ENCODE results near the gene PRR14L.
"Not testable (repeated sequence)": the region's sequence is repeated elsewhere in the genome, so short reads cannot be mapped to it uniquely, and the experiment has no call there.

PRR14L gene

DNA sequence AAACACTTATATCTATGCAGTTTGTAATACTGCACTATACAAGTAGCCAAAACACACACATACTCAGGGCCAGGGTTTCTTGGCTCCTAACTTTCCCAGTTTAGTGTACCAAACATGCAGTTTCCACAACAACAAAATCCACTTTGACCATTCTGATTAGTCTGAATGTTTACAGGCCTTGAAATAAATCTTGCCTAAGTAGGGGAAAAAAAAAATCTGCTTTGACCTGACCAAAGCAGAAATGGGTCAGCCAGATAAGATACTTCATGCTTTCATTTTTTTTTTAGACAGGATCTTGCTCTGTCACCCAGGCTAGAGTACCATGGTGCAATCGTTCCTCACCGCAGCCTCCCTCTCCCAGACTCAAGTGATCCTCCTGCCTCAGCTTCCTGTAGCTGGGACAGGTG, 10.1 kb downstream of the PRR14L start:
- no peak for DNase-seq

DNA sequence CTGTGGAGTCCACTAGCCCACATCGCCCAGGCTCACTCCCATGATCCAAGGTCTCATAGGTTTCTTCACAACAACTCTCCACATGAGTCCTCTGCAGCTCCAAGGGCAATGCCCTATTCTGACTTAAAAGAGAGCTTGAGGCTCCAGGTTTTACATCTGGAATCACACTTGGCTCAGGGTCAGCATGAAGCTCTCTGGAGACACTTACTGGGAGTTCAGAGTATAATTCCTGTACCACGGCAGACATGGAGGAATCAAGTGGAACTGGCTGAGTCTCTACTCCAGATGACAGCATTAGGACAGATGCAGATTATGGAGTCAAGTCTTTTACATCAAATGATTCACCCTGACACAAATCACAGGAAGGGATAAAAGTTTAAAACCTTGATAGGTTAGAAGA, 11.4 kb downstream of the PRR14L start:
- no peak for DNase-seq

DNA sequence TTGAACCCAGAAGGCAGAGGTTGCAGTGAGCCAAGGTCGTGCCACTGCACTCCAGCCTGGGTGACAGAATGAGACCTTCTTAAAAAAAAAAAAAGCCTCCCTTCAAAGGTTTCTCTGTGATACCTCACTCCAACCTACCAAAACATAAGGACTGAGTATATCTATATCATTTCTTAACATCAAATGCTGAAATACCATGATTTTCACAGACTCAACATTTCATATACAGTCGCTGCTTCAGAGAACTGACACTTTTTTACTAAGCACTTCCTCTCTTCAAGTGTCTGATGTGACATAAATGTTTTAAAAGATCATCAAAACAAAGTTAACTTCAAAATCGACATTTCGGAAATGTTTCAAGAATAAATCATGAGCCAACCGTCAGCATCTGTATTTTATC, 12.0 kb downstream of the PRR14L start:
- DNase-seq = no peak

DNA sequence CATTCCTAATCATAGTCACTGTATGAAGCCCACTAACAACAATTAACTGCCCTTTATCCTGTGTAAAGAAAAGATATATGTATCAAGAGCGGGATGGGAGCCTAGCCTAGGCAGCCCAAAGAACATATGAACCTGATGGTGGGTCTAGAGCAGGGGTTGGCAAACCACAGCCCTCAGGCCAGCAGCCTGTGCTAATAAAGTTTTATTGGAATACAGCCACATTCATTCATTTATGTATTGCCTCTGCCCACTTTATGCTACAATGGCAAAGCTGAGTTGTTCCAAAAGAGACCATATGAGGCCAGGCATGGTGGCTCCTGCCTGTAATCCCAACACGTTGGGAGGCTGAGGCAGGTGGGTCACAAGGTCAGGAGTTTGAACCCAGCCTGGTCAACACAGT, 13.5 kb downstream of the PRR14L start:
- DNase-seq = no peak

DNA sequence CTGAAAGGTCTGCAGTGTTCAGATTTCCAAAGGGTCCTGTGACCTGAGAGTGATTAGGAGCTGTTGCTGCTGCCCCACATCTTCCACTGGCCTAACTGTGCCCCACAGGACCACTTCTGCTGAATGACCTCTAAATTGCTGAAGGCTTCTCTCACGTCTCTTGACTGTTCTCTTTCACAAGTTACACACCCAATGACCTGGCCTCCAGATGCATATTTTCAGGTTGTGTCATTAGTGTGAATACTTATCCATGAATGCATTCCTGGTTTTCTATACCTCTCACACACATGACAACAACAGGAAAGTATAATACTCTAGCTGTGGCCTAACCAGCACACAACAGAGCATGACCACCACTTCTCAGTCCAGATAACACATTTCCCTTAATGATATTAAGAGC, 15.4 kb downstream of the PRR14L start:
- DNase-seq = no peak

DNA sequence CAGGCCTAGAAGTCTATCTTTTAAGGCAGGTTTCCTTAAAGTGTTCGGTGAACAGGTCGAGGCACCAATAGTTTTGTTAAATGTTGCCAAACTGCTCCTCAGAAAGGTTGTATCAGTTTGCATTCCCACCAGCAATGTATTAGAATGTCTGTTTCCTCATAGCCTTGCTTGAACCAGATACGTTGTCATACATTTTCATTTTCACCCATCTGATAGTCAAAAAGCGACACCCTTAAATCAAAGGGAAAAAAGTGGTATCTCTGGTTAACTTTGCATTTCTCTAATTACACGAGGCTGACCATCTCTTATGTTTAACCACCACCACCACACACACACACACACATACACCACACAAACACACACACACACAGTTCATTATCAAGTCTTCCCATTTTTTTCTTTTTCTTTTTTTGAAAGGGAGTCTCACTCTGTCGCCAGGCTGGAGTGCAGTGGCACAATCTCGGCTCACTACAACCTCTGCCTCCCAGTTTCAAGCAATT, 16.3 kb downstream of the PRR14L start:
- DNase-seq = no peak

DNA sequence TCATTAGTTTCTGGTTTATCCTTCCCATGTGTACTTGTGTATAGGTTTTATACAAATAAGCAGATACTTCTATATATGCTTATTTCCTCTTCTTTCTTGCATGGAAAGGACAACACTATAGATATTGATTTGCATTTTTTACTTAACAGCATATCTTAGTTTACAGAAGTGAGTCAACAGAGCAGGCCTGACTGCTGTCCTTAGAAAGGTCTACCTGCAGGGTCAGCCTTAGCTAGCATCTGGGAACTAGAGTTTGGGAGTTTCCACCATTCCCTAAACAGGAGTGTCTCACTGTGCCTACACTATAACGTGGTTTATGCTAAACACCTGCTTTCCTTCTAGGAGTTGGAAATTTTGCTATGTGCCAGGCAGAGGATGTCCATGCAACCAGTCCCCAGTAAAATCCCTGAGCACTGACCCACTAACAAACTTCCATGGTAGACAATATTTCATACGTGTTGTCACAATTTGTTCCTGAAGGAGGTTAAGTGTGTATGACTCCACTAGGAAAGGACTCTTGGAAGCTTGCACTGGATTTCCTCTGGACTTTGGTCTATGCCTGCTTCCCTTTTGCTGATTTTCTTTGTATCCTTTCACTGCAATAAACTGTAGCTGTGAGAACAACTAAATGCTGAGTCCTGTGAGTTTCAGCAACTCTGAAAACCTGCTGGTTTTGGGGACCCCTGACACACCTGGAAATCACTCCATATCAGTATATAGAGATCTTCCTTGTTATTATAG, 17.7 kb downstream of the PRR14L start:
- DNase-seq = no peak

DNA sequence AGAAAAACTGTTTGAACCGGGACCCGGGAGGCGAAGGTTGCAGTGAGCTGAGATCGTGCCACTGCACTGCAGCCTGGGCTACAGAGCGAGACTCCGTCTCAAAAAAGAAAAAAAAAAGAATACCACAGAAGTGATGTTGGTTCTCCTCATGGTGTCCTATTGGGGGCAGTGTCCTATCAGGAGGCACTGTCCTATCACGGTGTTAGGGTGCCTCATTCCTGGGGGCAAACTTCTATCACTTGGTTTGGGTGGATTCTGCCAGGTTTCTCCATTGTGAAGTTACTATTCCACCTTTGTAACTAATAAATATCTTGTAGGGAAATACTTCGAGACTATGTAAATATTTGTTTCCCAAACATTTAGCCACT, 19.6 kb downstream of the PRR14L start:
- DNase-seq = no peak

DNA sequence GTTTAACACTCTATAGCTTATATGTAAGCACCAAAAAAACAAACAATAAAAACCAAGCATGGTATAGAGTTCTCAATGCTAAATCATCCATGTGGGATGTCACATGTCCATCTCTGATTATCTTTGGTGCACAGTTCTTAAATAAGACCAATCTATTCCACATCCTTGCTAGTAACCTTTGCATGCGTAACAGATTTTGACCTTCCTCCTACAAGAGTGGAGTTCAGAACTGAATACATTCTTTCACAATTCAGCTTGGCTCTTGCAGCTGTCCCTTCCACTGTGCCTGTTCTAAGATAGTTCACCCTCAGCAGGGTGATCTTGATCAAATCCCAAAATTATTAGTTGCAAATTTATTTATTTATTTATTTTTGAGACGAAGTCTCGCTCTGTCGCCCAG, 21.1 kb downstream of the PRR14L start:
- DNase-seq = no peak

DNA sequence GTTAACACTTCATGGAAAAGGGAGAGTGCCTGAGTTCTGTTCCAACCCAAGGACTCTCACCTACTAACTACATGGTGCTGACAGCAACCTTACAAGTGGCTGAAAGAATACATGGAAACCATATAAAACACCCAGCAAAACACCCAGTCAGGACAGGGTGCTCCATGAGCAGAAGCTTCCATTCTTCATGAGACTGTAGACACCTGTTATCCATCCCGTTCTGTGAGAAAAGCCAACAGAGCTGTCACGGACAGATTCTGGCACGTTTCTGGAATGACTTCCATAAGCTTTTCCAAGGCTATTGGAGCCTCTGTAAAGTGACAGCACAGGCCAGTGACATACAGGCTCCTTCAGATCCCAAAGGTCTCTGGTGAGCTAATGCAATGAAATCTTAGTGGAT, 23.2 kb downstream of the PRR14L start:
- DNase-seq = no peak

DNA sequence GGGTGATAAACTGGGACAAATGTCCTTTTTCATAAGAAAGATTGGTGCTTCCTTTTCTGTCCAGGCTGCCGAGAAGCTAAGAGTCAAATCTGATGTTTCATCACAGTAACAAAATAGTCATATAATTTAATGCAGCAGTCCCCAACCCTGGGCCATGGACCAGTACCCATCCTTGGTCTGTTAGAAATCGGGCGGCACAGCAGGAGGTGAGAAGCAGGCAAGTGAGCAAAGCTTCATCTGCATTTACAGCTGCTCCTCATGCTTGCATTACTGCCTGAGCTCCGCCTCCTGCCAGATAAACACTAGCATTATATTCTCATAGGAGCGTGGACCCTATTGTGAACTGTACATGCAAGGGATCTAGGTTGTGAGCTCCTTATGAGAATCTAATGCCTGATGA, 26.2 kb downstream of the PRR14L start:
- no peak for DNase-seq

DNA sequence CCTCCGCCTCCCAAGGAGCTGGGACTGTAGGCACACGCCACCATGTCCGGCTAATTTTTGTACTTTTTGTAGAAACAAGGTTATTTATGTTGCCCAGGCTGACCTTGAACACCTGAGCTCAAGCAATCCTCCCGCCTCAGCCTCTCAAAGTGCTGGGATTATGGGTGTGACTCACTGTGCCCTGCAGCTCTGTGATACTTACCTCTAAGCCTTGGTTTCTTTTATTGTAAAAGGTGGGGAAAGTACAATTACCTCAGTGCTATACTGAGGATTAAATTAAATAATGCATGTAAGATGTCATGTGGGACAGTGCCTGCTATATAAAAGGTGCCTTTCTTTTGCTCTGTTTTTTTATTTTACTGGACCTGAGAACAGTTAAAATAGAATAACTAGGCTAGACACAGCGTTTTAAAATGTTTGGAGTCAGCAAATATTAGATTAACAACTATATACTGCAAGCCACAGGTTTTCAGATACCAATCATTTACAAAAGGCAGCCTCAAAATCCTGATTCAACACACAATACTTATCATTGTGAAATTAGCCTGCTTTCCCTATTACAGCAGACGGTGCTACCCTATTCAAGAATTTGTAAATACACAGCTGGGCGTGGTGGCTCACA, 30.0 kb downstream of the PRR14L start:
- DNase-seq = no peak

DNA sequence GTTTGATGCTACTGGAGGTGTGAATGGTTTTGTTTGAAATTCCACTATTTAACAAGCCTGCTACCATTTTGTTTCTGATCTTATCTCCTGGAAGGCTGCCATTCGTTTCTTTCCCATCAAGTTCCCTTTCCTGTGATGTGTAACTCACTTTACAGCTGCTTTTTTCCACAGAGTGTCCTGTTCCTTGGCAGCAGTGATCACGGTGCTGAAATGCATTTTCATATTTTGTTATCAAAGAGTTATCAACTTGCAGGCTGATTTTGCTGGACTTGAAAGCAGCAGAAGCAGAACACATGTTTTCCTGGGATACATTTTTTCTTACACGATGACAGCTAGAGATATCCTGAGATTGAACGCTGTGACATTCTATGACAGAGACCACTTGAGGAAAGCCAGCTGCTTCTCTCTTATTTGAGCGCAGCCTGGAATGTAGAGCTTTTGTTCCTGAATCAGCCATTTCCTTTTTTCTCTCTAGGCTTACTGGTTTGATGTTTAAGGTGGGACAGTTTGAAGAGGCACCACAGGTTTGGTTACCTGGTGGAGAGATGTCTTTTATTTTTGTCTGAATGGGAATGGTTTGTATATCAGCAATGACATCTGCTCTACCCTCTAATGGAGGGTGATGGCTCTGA, 34.7 kb downstream of the PRR14L start:
- DNase-seq = no peak

DNA sequence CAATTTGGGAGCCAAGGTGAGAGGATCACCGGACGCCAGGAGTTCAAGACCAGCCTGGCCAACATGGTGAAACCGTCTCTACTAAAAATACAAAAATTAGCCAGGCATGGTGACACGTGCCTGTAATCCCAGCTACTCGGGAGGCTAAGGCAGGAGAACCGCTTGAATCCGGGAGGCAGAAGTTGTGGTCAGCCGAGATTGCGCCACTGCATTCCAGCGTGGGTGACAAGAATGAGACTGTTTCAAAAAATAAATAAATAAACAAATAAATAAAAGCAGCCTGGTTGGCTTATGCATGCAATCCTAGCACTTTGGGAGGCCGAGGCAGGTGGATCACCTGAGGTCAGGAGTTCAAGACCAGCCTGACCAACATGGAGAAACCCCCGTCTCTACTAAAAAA, 38.7 kb downstream of the PRR14L start:
- not testable (repeated sequence) for DNase-seq

DNA sequence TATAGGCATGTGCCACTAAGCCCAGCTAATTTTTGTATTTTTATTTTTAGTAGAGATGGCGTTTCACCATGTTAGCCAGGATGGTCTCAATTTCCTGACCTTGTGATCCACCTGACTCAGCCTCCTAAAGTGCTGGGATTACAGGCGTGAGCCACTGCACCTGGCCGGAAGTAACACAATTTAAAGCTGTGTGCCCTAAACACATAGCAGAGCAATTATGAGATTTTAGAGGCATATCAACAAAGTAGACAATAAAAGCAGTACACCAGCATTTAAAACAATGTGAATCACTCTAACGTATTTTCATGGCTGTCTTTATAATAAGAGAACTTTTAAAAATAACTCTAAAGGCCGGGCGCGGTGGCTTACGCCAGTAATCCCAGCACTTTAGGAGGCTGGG, 42.4 kb downstream of the PRR14L start:
- no peak for DNase-seq

DNA sequence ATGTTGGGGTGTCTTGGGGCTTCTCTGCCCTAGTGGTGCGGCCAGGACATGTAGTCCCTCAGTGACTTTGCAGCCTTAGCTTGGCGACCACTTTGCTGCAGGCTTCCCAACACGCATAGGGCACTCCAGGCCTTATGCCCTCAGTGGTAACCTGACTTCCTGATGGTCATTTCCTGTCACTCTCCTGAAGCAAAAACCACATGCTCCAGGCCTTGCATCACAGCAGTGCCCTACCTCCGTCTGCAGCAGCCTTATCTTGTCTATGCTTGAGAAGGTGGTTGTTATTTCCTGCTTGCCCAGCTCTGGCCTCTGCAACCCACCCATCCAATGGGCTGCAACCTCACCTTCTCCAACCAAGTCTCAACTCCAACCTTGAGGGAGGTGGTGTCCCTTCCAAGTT, 54.5 kb downstream of the PRR14L start:
- no peak for DNase-seq

DNA sequence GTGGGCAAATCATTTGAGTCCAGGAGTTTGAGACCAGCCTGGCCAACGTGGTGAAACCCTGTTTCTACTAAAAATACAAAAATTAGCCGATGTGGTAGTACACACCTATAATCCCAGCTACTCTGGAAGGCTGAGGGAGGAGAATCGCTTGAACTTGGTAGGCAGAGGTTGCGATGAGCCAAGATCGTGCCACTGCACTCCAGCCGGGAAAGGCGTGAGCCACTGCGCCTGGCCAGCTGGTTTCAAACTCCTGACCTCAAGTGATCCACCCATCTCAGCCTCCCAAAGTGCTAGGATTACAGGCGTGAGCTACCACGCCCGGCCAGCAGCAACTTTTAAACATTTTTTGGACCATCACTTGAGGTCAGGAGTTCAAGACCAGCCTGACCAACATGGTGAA, 55.9 kb downstream of the PRR14L start:
- DNase-seq = not testable (repeated sequence)

DNA sequence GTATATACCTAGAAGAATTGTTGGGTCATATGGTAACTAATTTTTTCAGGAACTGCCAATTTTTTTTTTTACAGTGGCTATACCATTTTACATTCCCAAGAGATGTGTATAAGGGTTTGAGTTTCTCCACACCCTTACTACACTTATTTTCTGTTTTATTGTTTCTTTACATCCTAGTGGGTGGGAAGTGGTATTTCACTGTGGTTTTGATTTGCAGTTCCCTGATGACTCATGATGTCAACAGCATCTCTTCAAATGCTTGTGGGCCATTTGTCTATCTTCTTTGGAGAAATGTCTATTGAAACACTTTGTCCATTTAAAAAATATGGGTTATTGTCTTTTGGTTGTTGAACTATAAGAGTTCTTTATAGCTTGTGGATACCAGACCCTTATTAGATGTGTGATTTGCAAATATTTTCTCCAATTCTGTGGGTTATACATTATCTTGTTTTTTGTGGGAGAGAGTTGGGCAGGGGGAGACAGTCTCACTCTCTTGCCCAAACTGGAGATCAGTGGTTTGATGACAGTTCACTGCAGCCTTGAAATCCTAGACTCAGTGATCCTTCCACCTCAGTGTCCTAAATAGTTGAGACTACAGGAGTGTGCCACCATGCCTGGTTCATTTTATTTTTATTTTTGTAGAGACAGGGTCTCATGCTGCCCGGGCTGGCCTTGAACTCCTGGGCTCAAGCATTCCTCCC, 57.6 kb downstream of the PRR14L start:
- no peak for DNase-seq

DNA sequence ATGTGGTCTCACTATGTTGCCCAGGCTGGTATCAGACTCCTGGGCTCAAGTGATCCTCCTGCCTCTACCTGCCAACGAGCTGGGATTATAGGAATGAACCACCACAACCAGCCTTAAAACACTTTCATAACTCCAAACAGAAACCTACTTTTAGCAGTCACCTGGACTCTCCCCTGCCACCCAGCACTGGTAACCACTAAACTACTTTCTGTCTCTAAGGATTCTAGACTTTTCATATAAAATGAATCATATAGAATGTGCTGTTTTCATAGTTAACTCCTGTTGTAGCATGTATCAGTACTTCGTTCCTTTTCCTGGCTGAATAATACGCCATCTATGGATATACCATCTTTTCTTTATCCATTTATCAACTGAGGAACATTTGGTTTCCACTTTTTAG, 58.5 kb downstream of the PRR14L start:
- no peak for DNase-seq

DNA sequence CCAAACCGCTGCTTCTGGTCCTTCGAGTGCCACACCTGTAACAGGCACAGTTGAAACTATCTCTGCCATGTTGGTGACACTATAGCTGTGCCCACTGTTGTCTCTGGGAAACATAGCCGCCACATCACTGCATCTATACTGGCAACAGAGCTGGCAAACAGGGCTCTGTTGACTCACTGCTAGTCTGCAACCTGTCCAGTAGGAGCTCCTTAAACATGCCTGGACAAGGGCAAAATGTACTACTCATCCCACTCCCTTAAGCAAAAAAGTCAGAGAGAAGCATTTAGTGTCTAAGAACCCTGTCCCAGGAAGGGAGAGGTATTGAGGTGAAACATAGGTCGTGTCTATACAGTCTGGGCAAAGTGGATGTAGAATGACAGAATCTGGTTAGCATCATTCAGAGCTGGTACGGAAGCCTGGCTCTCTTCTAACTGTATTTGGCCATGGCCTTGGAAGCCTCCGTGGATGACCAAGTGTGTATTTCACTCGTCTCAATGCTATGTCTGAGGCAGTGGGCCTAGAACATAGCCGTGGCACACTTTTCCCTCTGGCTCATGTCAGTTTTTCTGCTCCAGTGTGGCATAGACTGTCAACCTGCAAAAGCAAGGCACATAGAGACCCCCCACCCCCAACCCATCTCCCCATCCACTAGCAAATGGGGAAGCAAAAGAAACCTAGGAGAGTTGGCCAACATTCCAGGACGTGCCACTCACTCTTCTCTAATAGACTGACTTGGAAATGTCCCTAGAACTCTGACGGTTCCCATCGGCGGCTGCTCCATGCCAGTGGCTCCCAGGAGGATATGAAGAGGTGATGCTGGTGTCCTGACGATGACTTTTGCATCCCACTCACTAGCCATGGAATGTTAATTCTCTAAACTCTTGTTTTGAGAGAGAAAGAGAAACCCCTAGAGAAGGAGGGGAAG, 66.5 kb downstream of the PRR14L start:
- DNase-seq = no peak

DNA sequence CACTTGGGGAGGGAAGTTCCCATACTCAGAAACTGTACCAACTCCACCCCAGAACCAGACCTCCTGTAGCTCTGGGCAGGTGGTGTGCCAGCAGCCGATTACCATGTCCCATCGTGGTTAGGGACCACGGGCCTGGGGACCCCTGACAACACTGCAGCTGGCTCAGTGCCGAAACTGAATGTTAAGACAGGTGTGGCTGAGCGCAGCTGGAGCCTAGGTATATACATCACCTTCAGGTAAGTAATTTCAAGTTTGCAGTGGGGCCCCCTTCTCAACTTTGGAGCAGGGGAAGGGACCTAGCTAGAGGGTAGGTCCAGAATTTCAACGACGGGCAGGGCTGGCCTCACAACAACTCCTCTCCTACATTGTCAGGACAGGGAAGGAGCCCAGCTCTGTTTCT, 67.2 kb downstream of the PRR14L start:
- no peak for DNase-seq
